Ovary (tissue), 3 donors: ENCODE results near the gene OLIG1.

Source experiments
- CTCF ChIP-seq, 3 donors: fragments of 450-650 bp in 2 of 3; fragments of 200-600 bp in 1 of 3; IDR thresholded peaks; one replicate each; pipeline versions ENCODE4 v1.5.1 to v1.8.0; 2016 to 2022; ENCODE audit warnings: antibody characterized with exemption in 3 of 3, mild to moderate bottlenecking in 1 of 3
- EP300 ChIP-seq: sonication (generic); formaldehyde crosslinking; IDR thresholded peaks from one replicate; pipeline ENCODE4 v1.6.1; 2017; ENCODE audit warnings: antibody characterized with exemption
- POLR2A ChIP-seq: fragments of 450-650 bp; IDR thresholded peaks from one replicate; pipeline ENCODE4 v1.6.1; 2017; ENCODE audit warnings: antibody characterized with exemption, mild to moderate bottlenecking, moderate library complexity
- donor health status: DM: no; HTN: no; CAD: no.

GRCh38 chr21:33117101-33117888 lies 47.4 kb downstream of the OLIG1 start:
- no peak for TF ChIP-seq CTCF (IDR thresholded peaks at IDR 0.05)
- no peak for TF ChIP-seq POLR2A
- TF ChIP-seq EP300, result no peak
